ENCODE data around the gene CRB3.
A peak's percentile ranks its signal among the peaks of the same experiment; 100 is the strongest.

CRB3 gene

DNA sequence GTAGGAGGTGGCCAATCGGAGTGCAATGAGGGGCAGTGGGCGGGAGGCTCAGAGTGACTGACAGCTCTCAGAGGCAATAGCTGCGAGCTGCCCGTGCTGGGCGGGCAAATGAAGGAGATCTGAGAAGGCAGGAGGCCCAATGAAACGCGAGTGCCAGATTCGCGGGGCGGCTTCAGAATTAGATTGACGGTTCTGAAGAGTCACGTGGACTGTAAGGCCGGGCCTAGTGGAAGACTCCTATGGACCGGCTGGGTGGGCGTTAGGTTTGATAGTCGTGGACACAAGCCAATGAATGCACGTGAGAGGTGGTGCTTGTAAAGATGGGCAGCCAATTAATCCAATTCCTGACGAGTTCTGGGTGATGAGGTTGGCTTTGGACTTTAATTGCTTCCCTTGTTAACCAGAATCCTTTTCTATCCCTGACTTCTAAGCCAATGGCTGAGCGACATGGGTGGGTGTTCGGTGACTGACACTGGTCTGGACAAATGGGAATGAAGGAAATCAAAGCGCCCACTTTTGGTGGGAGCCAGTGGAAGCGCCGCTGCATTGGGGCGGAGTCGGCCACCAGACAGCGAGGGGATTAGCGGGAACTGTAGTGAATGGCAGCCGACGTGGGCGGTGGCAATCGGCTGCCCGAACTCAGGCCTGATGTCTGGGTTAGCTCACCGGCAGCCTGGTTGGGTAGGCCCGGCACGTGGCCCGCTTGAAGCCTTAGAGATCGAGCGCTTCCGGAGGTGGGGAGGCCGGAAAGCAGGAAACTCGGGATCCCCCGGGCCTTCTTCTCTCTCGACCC lies 38.9 kb upstream of the CRB3 start:
- Histone ChIP-seq H4K91ac (ENCODE audit: low read length) (no peak overlapping the region), H3K18ac (ENCODE audit: low read depth in 1 of 2, low read length in 2 of 2) (peak overlapping the region in 1 of 2 experiments; percentile 92), H2BK120ac (ENCODE audit: low read depth, low read length) (no peak overlapping the region), H4K8ac (ENCODE audit: low read length) (peak overlapping the region; percentile 99), H2AFZ (ENCODE audit: low read depth, low read length) (peak overlapping the region; percentile 48), H2BK12ac (ENCODE audit: low read length in 2 of 2) (no peak overlapping the region), H3K27me3 (ENCODE audit: control insufficient read depth in 1 of 2, insufficient read depth in 1 of 2, low read length in 2 of 2) (peaks cover 9% of the 10 kb centered on the region in 2 experiments), H3K27ac (ENCODE audit: low read length, poor library complexity, severe bottlenecking) (peak overlapping the region; percentile 62), H3K79me1 (replicated peaks; ENCODE audit: low read length, poor library complexity, severe bottlenecking) (peaks cover 5% of the 10 kb centered on the region), H3K4ac (ENCODE audit: low read depth in 1 of 2, low read length in 2 of 2) (peak overlapping the region in 1 of 2 experiments; percentile 64), H3K14ac (ENCODE audit: low read length in 2 of 2) (no peak overlapping the region), H3K4me1 (ENCODE audit: control insufficient read depth, insufficient read depth, low read depth, low read length) (peaks cover 19% of the 10 kb centered on the region), H3K4me2 (ENCODE audit: low read length, poor library complexity, severe bottlenecking) (no peak overlapping the region), H3K4me3 (ENCODE audit: insufficient read depth in 1 of 2, low read depth in 1 of 2, low read length in 2 of 2) (peak overlapping the region in 1 of 2 experiments; percentile 50), H2BK5ac (ENCODE audit: low read depth, low read length, poor library complexity, severe bottlenecking) (no peak overlapping the region), H3K9me3 (ENCODE audit: control insufficient read depth, low read length) (no peaks in the 10 kb centered on the region), H3K36me3 (ENCODE audit: control insufficient read depth in 1 of 2, insufficient read depth in 2 of 2, low read depth in 1 of 2, low read length in 2 of 2) (peaks cover 21 to 22% of the 10 kb centered on the region in 2 experiments), H3K23ac (ENCODE audit: low read length in 2 of 2) (no peak overlapping the region), H2AK5ac (ENCODE audit: low read length, severe bottlenecking) (no peak overlapping the region), H2BK15ac (ENCODE audit: low read depth, poor library complexity, severe bottlenecking) (peak overlapping the region; percentile 6), H3K9ac (ENCODE audit: low read length) (peak overlapping the region; percentile 53)
- WGBS: 11% methylated on average over 42 of the region's 43 CpGs
- peak; percentile 100 for DNase-seq

DNA sequence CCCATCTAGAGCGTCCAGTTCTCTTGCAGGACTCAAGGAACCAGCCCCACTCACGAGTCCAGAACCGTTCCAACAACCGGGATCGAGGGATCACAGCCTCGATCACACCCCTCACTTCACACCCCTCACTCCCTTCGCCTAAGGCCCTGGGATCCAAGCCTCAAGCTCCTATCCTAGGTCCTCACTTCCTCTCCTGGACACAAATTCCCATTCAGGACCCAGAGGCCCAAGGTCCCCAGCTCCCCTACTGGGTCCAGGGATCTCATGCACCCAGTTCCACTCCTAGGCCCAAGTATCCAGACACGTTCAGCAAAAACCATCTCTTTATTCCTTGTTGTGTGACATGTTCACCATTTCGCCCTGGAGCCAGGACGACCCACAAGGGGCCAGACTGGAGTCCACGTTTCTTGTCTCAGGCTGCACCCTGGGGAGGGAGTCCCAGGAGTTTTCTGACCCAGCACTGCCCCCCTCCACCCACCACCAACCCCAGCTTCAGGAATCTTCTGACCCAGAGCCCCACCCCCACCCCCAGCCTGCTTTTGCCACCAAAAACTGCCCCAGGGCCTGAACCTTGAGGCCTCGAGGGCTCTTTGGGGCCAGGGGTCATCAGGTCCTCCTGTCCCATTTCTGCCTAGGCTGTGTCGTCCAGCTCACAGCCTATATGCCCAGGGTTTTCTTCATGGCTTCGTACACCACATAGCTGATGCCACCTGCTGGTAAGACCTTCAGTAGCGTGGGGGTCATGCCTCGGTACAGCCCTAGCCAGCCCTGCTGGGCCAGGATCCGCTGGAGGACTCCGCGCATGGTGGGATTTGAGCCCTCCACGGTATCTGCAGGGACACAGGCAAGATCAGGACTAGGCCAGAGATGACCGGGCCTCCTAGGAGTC lies 38.1 kb upstream of the CRB3 start:
- 95% methylated on average over 21 of the region's 21 CpGs for WGBS
- peak overlapping the region in 1 of 2 experiments; percentile 83 for H2BK12ac ChIP-seq (ENCODE audit: low read length in 2 of 2)
- H2BK120ac ChIP-seq (ENCODE audit: low read depth, low read length): no peak overlapping the region

DNA sequence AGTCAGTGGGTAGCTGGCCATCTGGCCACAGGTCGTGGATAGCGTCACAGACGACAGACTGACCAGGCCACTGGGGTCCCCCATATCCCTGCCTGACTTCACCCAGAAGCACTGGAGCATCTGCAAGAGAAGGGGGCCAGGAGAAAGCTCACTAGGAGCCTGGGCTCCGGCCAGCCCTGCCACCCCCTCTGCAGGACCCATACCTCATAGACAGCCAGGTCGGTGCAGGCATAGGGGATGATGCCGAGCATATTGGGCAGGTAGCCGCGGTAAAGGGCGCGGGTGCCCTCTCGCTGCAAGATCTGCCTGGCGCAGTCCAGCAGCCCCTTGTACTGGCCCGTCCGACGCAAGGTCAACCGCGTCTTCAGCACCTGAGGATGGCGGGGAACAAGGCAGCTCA lies 36.9 kb upstream of the CRB3 start:
- H3K4ac ChIP-seq (ENCODE audit: low read depth in 1 of 2, low read length in 2 of 2): no peak overlapping the region
- no peak overlapping the region for H3K9ac ChIP-seq (ENCODE audit: low read length)
- no peak overlapping the region for H3K23ac ChIP-seq (ENCODE audit: low read length in 2 of 2)
- peak overlapping the region; percentile 57 for H4K91ac ChIP-seq (ENCODE audit: low read length)
- H3K4me2 ChIP-seq (ENCODE audit: low read length, poor library complexity, severe bottlenecking): peak overlapping the region; percentile 16
- no peak overlapping the region for H2BK120ac ChIP-seq (ENCODE audit: low read depth, low read length)
- peaks cover under 1 to 2% of the 10 kb centered on the region in 2 experiments for H3K36me3 ChIP-seq (ENCODE audit: control insufficient read depth in 1 of 2, insufficient read depth in 2 of 2, low read depth in 1 of 2, low read length in 2 of 2)
- no peak overlapping the region for H2BK15ac ChIP-seq (ENCODE audit: low read depth, poor library complexity, severe bottlenecking)
- no peak overlapping the region for H2AK5ac ChIP-seq (ENCODE audit: low read length, severe bottlenecking)
- no peak overlapping the region for H3K14ac ChIP-seq (ENCODE audit: low read length in 2 of 2)
- no peak overlapping the region for H2BK12ac ChIP-seq (ENCODE audit: low read length in 2 of 2)
- no peak overlapping the region for H3K18ac ChIP-seq (ENCODE audit: low read depth in 1 of 2, low read length in 2 of 2)
- WGBS: 98% methylated on average over 18 of the region's 18 CpGs
- peaks cover 5% of the 10 kb centered on the region for H3K79me1 ChIP-seq (replicated peaks; ENCODE audit: low read length, poor library complexity, severe bottlenecking)
- no peak overlapping the region for H2AFZ ChIP-seq (ENCODE audit: low read depth, low read length)
- peaks cover 10% of the 10 kb centered on the region for H3K4me1 ChIP-seq (ENCODE audit: control insufficient read depth, insufficient read depth, low read depth, low read length)
- no peak for DNase-seq
- no peak overlapping the region for H2BK5ac ChIP-seq (ENCODE audit: low read depth, low read length, poor library complexity, severe bottlenecking)
- peaks cover 10 to 15% of the 10 kb centered on the region in 2 experiments for H3K27me3 ChIP-seq (ENCODE audit: control insufficient read depth in 1 of 2, insufficient read depth in 1 of 2, low read length in 2 of 2)
- H3K9me3 ChIP-seq (ENCODE audit: control insufficient read depth, low read length): no peaks in the 10 kb centered on the region
- no peak overlapping the region for H3K27ac ChIP-seq (ENCODE audit: low read length, poor library complexity, severe bottlenecking)
- peak overlapping the region in 1 of 2 experiments; percentile 22 for H3K4me3 ChIP-seq (ENCODE audit: insufficient read depth in 1 of 2, low read depth in 1 of 2, low read length in 2 of 2)
- peak overlapping the region; percentile 31 for H4K8ac ChIP-seq (ENCODE audit: low read length)

More for the DNA sequence above, 38.1 kb upstream of the CRB3 start:
- DNase-seq: no peak
- peak overlapping the region in 1 of 2 experiments; percentile 92 for H3K18ac ChIP-seq (ENCODE audit: low read depth in 1 of 2, low read length in 2 of 2)
- no peak overlapping the region for H3K23ac ChIP-seq (ENCODE audit: low read length in 2 of 2)
- H3K27ac ChIP-seq (ENCODE audit: low read length, poor library complexity, severe bottlenecking): peak overlapping the region; percentile 62
- H2BK5ac ChIP-seq (ENCODE audit: low read depth, low read length, poor library complexity, severe bottlenecking): no peak overlapping the region
- H3K4me3 ChIP-seq (ENCODE audit: insufficient read depth in 1 of 2, low read depth in 1 of 2, low read length in 2 of 2): peak overlapping the region in 1 of 2 experiments; percentile 50
- H3K9me3 ChIP-seq (ENCODE audit: control insufficient read depth, low read length): no peaks in the 10 kb centered on the region
- peak overlapping the region; percentile 93 for H4K91ac ChIP-seq (ENCODE audit: low read length)
- peak overlapping the region; percentile 33 for H2BK15ac ChIP-seq (ENCODE audit: low read depth, poor library complexity, severe bottlenecking)
- H3K4me1 ChIP-seq (ENCODE audit: control insufficient read depth, insufficient read depth, low read depth, low read length): peaks cover 18% of the 10 kb centered on the region
- H3K4ac ChIP-seq (ENCODE audit: low read depth in 1 of 2, low read length in 2 of 2): peak overlapping the region; percentile 6 to 64
- no peak overlapping the region for H3K14ac ChIP-seq (ENCODE audit: low read length in 2 of 2)
- peak overlapping the region; percentile 53 for H3K9ac ChIP-seq (ENCODE audit: low read length)
- H3K36me3 ChIP-seq (ENCODE audit: control insufficient read depth in 1 of 2, insufficient read depth in 2 of 2, low read depth in 1 of 2, low read length in 2 of 2): peaks cover 12 to 13% of the 10 kb centered on the region in 2 experiments
- H2AFZ ChIP-seq (ENCODE audit: low read depth, low read length): peak overlapping the region; percentile 48
- H2AK5ac ChIP-seq (ENCODE audit: low read length, severe bottlenecking): peak overlapping the region; percentile 85
- H3K79me1 ChIP-seq (replicated peaks; ENCODE audit: low read length, poor library complexity, severe bottlenecking): peaks cover 5% of the 10 kb centered on the region
- H3K27me3 ChIP-seq (ENCODE audit: control insufficient read depth in 1 of 2, insufficient read depth in 1 of 2, low read length in 2 of 2): peaks cover 10% of the 10 kb centered on the region in 2 experiments
- H4K8ac ChIP-seq (ENCODE audit: low read length): peak overlapping the region; percentile 99
- H3K4me2 ChIP-seq (ENCODE audit: low read length, poor library complexity, severe bottlenecking): no peak overlapping the region
